GM08714 (cell line): ENCODE data around the gene GPLD1.

Source experiments
- H3K4me3 ChIP-seq: fragments of 200-500 bp; sonication (Bioruptor generic); 2 replicates; pipeline ENCODE4 v1.5.1; 2014; ENCODE audit warnings: mild to moderate bottlenecking, low read length, inconsistent platforms
- ZNF274 ChIP-seq: IDR thresholded peaks from 2 replicates; pipeline ENCODE4 v1.6.1; 2012; ENCODE audit warnings: mild to moderate bottlenecking, low read depth, low read length

Gene GPLD1

GRCh38 chr6:24486065-24486464 is 3.3 kb downstream of the GPLD1 start:
- no peak for TF ChIP-seq ZNF274
- no peak overlapping the region for H3K4me3 ChIP-seq

- no peak for TF ChIP-seq ZNF274
Measured at GRCh38 chr6:24484657-24485323, 4.6 kb downstream of the GPLD1 start.

GRCh38 chr6:24481449-24481848 is 7.9 kb downstream of the GPLD1 start:
- H3K4me3 ChIP-seq: no peak overlapping the region
- no peak for TF ChIP-seq ZNF274

More at GRCh38 chr6:24484657-24485323, 4.6 kb downstream of the GPLD1 start:
- H3K4me3 ChIP-seq: no peak overlapping the region

GRCh38 chr6:24480705-24481104 is 8.7 kb downstream of the GPLD1 start:
- TF ChIP-seq ZNF274: no peak
- H3K4me3 ChIP-seq: no peak overlapping the region

- H3K4me3 ChIP-seq: no peak overlapping the region
- TF ChIP-seq ZNF274: no peak
Measured at GRCh38 chr6:24478903-24479302, 10.5 kb downstream of the GPLD1 start.

- no peak for TF ChIP-seq ZNF274
- no peak overlapping the region for H3K4me3 ChIP-seq
Measured at GRCh38 chr6:24477070-24477469, 12.3 kb downstream of the GPLD1 start.

GRCh38 chr6:24476631-24477030 is 12.7 kb downstream of the GPLD1 start:
- H3K4me3 ChIP-seq: no peak overlapping the region
- no peak for TF ChIP-seq ZNF274

- H3K4me3 ChIP-seq: no peak overlapping the region
- no peak for TF ChIP-seq ZNF274
Measured at GRCh38 chr6:24472181-24472580, 17.2 kb downstream of the GPLD1 start.

- H3K4me3 ChIP-seq: no peak overlapping the region
- TF ChIP-seq ZNF274: no peak
Measured at GRCh38 chr6:24469811-24470210, 19.6 kb downstream of the GPLD1 start.

GRCh38 chr6:24464253-24465038 is 24.9 kb downstream of the GPLD1 start:
- no peak overlapping the region for H3K4me3 ChIP-seq
- TF ChIP-seq ZNF274: no peak

- no peak for TF ChIP-seq ZNF274
- no peak overlapping the region for H3K4me3 ChIP-seq
Measured at GRCh38 chr6:24460966-24461365, 28.4 kb downstream of the GPLD1 start.

- H3K4me3 ChIP-seq: no peak overlapping the region
- TF ChIP-seq ZNF274: no peak
Measured at GRCh38 chr6:24458941-24459340, 30.4 kb downstream of the GPLD1 start.

- TF ChIP-seq ZNF274: no peak
- no peak overlapping the region for H3K4me3 ChIP-seq
Measured at GRCh38 chr6:24458134-24458533, 31.2 kb downstream of the GPLD1 start.

GRCh38 chr6:24455061-24455460 is 34.3 kb downstream of the GPLD1 start:
- H3K4me3 ChIP-seq: no peak overlapping the region
- TF ChIP-seq ZNF274: no peak

- TF ChIP-seq ZNF274: no peak
- no peak overlapping the region for H3K4me3 ChIP-seq
Measured at GRCh38 chr6:24454452-24454851, 34.9 kb downstream of the GPLD1 start.

- no peak for TF ChIP-seq ZNF274
Measured at GRCh38 chr6:24453921-24454320, 35.5 kb downstream of the GPLD1 start.

More at GRCh38 chr6:24453921-24454320, 35.5 kb downstream of the GPLD1 start:
- H3K4me3 ChIP-seq: no peak overlapping the region
